Activated CD4-positive, alpha-beta T cell treated with anti-CD3 and anti-CD28 coated beads, Interleukin-2, amount 50 U/mL, for 24 hours (primary cell): Measurements from ENCODE around the gene SNX6.
"Not testable (repeated sequence)": the region's sequence is repeated elsewhere in the genome, so short reads cannot be mapped to it uniquely, and the experiment has no call there.

ENCODE experiments used
- DNase-seq, 2 donors: peaks; one replicate each; pipeline ENCODE4 v3.0.0-alpha.2; 2020; ENCODE audit warnings: low read depth in 1 of 2, low spot score in 1 of 2

SNX6 gene

GRCh38 chr14:34629657-34630529 is at the start of gene SNX6:
Gene SNX6 (minus strand): TSS chr14:34630148. CDS start chr14:34630116, 32 bp downstream.
- DNase-seq, result peak; percentile 61 to 71

GRCh38 chr14:34678735-34679134 is 48.8 kb upstream of the SNX6 start:
- no peak for DNase-seq

- no peak for DNase-seq
These were observed 48.4 kb upstream of the SNX6 start for GRCh38 chr14:34678306-34678705.

- DNase-seq, result no peak
These were observed 46.7 kb upstream of the SNX6 start for GRCh38 chr14:34676516-34677211.

- no peak for DNase-seq
These were observed 43.8 kb upstream of the SNX6 start for GRCh38 chr14:34673702-34674101.

GRCh38 chr14:34671716-34672115 is 41.8 kb upstream of the SNX6 start:
- DNase-seq, result no peak

- no peak for DNase-seq
These were observed 38.2 kb upstream of the SNX6 start for GRCh38 chr14:34668111-34668510.

- no peak for DNase-seq
These were observed 37.1 kb upstream of the SNX6 start for GRCh38 chr14:34667007-34667406.

GRCh38 chr14:34665785-34666435 is 36.0 kb upstream of the SNX6 start:
- no peak for DNase-seq

GRCh38 chr14:34662561-34663088 is 32.7 kb upstream of the SNX6 start:
- no peak for DNase-seq

- no peak for DNase-seq
These were observed 30.8 kb upstream of the SNX6 start for GRCh38 chr14:34660796-34661195.

GRCh38 chr14:34655959-34656358 is 26.0 kb upstream of the SNX6 start:
- DNase-seq, result no peak

- DNase-seq, result not testable (repeated sequence)
These were observed 23.1 kb upstream of the SNX6 start for GRCh38 chr14:34653073-34653472.

GRCh38 chr14:34652348-34652747 is 22.4 kb upstream of the SNX6 start:
- DNase-seq, result not testable (repeated sequence)

- DNase-seq, result no peak
These were observed 21.0 kb upstream of the SNX6 start for GRCh38 chr14:34650786-34651584.

- DNase-seq, result not testable (repeated sequence)
These were observed 20.1 kb upstream of the SNX6 start for GRCh38 chr14:34650006-34650405.

GRCh38 chr14:34649344-34649743 is 19.4 kb upstream of the SNX6 start:
- no peak for DNase-seq

- no peak for DNase-seq
These were observed 16.8 kb upstream of the SNX6 start for GRCh38 chr14:34646570-34647255.

- no peak for DNase-seq
These were observed 13.4 kb upstream of the SNX6 start for GRCh38 chr14:34643361-34643760.

GRCh38 chr14:34642595-34642994 is 12.6 kb upstream of the SNX6 start:
- DNase-seq, result no peak
